Measurements from ENCODE around the gene TPR. TPM values are rescaled to one million over a fixed set of nuclear protein-coding genes. Genes with fewer than 3 reads are reported as not detected.

The TPR gene
- 99.2 TPM for total RNA-seq

DNA sequence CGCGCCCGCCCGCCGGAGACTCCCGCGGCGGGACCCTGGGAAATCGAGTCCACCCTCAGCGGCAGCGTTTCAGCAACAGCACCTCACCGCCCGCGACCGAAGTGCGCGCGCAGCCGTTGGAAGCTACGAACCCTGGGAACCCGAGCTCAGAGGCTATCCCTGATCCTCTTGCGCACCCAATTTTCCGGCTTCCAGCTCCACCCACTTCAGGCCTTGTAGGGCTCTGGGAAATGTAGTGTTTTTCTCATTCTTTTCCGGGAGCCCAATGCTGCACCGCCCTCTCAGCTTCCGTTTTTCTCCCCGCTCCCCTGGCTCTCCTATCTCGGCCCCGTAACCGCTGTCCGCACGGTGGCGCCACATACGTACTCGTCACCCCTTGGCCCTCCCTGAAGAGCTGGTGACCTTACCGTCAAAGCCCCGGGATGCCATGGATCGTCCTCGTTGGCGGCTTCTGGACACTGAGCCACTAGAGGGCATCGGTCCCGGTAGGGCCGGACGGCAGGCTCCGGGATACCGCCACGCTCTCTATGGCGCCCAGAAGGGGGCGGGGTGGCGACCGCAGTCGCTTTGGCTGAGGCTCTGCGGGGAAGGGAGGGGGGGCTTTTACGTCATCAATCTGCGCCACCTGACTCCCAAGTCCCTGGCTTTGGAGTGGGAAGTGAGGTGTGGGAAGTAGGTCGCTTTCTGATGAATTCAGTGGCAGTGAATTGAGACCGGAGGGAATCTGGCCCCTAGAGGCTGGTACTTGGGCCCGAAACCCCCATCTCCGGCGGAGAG, at the start of gene TPR, which contains the start of gene ODR4:
TPR (minus strand) TSS at position 102 of the 777 bp plus-strand sequence. CDS start 225 bp downstream, outside the sequence.
ODR4 (plus strand) TSS at position 687 of the 777 bp plus-strand sequence. CDS start 3,948 bp downstream, outside the sequence.

GRCh38 chr1:186295980-186296379, 79.1 kb downstream of the TPR start, which contains the start of gene PRG4:
Gene PRG4 (plus strand): TSS chr1:186296279.

Other genes starting within 250 kb of the TPR start
- gene PRG4, start 79.0 kb downstream of the TPR start, total RNA-seq, result not detected
- 59.5 TPM for gene ODR4, start 585 bp upstream of the TPR start, total RNA-seq
- not detected for gene PDC, start 85.9 kb upstream of the TPR start, total RNA-seq

Measured in parietal lobe (tissue), 1 donor.